AG04450 (cell line): ENCODE results near the gene ACTR8. TPM values are rescaled to one million over a fixed set of nuclear protein-coding genes. Genes with fewer than 3 reads are reported as not detected.

Experiments
- CTCF ChIA-PET: fragments of 300-600, 350-600 bp; formaldehyde crosslinking; extraction: SDS; loops from one replicate; lab custom pipeline; 2022; ENCODE audit warnings: antibody characterized with exemption, inconsistent platforms; lab: Charles Lee
- POLR2A ChIA-PET: fragments of 350-600 bp; formaldehyde crosslinking; extraction: SDS; loops from one replicate; lab custom pipeline; 2021; ENCODE audit warnings: antibody characterized with exemption, inconsistent platforms; lab: Yijun Ruan, JAX
- DNase-seq: peaks from one replicate; pipeline ENCODE4 v3.0.0-alpha.2; 2011; ENCODE audit warnings: low read depth, low spot score
- H3K27ac ChIP-seq: one replicate; pipeline ENCODE4 v1.5.1; 2012; ENCODE audit warnings: low read depth, low read length, control low read depth
- H3K27me3 ChIP-seq: one replicate; pipeline ENCODE4 v1.6.0; 2012; ENCODE audit warnings: low read length; ENCODE audit not compliant: control insufficient read depth, insufficient read depth
- H3K4me3 ChIP-seq: 2 replicates; pipeline ENCODE4 v1.5.1; 2011; ENCODE audit warnings: mild to moderate bottlenecking, low read depth, low read length, control low read depth
- H3K9me3 ChIP-seq: 2 replicates; pipeline ENCODE4 v1.5.1; 2012; ENCODE audit warnings: low read length; ENCODE audit not compliant: control insufficient read depth, insufficient read depth
- CTCF ChIP-seq: IDR thresholded peaks from 2 replicates; pipeline ENCODE4 v1.5.1; 2011; ENCODE audit warnings: low read depth, low read length, control low read depth, inconsistent platforms
- polyA plus RNA-seq: library from polyadenylated mRNA; depleted of rRNA; stranded (reverse); fragments of >200 nt; gene quantifications from 2 replicates; pipeline ENCODE4 v1.2.3, GENCODE V29; 2011

ACTR8 gene
- polyA plus RNA-seq, 1 experiment: 37.5 TPM

- no peak for DNase-seq
- no peak for TF ChIP-seq CTCF
- H3K9me3 ChIP-seq: no peaks in the 10 kb centered on the region; the same call in 1 of the 2 replicates
- POLR2A ChIA-PET: no interaction called here
- H3K4me3 ChIP-seq: no peak overlapping the region
- peaks cover 2% of the 10 kb centered on the region for H3K27me3 ChIP-seq
- CTCF ChIA-PET: no interaction called here
- no peak overlapping the region for H3K27ac ChIP-seq
These were observed 61.0 kb downstream of the ACTR8 start for GRCh38 chr3:53820756-53821580.

- TF ChIP-seq CTCF: no peak
- H3K9me3 ChIP-seq: no peaks in the 10 kb centered on the region; the same call in 1 of the 2 replicates
- ChIA-PET CTCF (no interaction called here), POLR2A (no interaction called here)
- no peak overlapping the region for H3K4me3 ChIP-seq
- DNase-seq: no peak
- peaks cover 4% of the 10 kb centered on the region for H3K27me3 ChIP-seq
- no peak overlapping the region for H3K27ac ChIP-seq
These were observed 61.9 kb downstream of the ACTR8 start for GRCh38 chr3:53820084-53820483.

GRCh38 chr3:53819163-53819868, 62.6 kb downstream of the ACTR8 start:
- no peak overlapping the region for H3K4me3 ChIP-seq
- no peak for DNase-seq
- ChIA-PET POLR2A (no interaction called here), CTCF (no interaction called here)
- peaks cover 6% of the 10 kb centered on the region for H3K27me3 ChIP-seq
- no peak overlapping the region for H3K27ac ChIP-seq
- no peak for TF ChIP-seq CTCF
- no peaks in the 10 kb centered on the region; the same call in 1 of the 2 replicates for H3K9me3 ChIP-seq

- no peak for DNase-seq
- Histone ChIP-seq H3K4me3 (no peak overlapping the region), H3K27me3 (peaks cover 6% of the 10 kb centered on the region), H3K27ac (no peak overlapping the region), H3K9me3 (no peaks in the 10 kb centered on the region; the same call in 1 of the 2 replicates)
- ChIA-PET POLR2A (no interaction called here), CTCF (no interaction called here)
- TF ChIP-seq CTCF: no peak
These were observed 63.5 kb downstream of the ACTR8 start for GRCh38 chr3:53818221-53819162.
